SH-SY5Y (cell line): ENCODE data around the gene GALNT1.

ENCODE experiments used
- GATA2 ChIP-seq: IDR thresholded peaks from 2 replicates; pipeline ENCODE4 v1.6.1; 2011; ENCODE audit warnings: mild to moderate bottlenecking, low read depth, low read length
- GATA3 ChIP-seq: IDR thresholded peaks from 2 replicates; pipeline ENCODE4 v1.6.1; 2011; ENCODE audit warnings: low read depth, mild to moderate bottlenecking, low read length, moderate library complexity

GRCh38 chr18:35571138-35571537 lies 10.4 kb upstream of the GALNT1 start:
- TF ChIP-seq GATA2 (no peak), GATA3 (no peak)
